ENCODE measurements around the gene OR5AN1.
A peak's percentile ranks its signal among the peaks of the same experiment; 100 is the strongest.
"Not testable (repeated sequence)": the region's sequence is repeated elsewhere in the genome, so short reads cannot be mapped to it uniquely, and the experiment has no call there.

Gene OR5AN1

DNA sequence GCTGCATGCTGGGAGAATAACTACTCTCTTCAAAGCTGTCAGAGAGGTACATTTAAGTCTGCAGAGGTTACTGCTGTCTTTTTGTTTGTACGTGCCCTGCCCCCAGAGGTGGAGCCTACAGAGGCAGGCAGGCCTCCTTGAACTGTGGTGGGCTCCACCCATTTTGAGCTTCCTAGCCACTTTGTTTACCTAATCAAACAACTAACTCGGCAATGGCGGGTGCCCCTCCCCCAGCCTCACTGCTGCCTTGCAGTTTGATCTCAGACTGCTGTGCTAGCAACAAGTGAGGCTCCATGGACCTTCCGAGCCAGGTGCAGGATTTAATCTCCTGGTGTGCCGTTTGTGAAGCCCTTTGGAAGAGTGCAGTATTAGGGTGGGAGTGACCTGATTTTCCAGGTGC lies 9.0 kb upstream of the OR5AN1 start:
- not testable (repeated sequence) for H2BK120ac ChIP-seq (ENCODE audit: low read depth, low read length); H2BK15ac ChIP-seq (ENCODE audit: low read length); H3K9me3 ChIP-seq (replicated peaks in 1 of 2; ENCODE audit: control insufficient read depth in 2 of 2, insufficient read depth in 1 of 2, low read depth in 1 of 2, low read length in 2 of 2); H4K8ac ChIP-seq (ENCODE audit: low read depth, low read length); H3K18ac ChIP-seq (ENCODE audit: low read length); H2BK12ac ChIP-seq (ENCODE audit: low read length); H3K14ac ChIP-seq (ENCODE audit: low read length); H3K4ac ChIP-seq (ENCODE audit: low read length); H2BK5ac ChIP-seq (ENCODE audit: low read length); H3K27ac ChIP-seq (replicated peaks; ENCODE audit: low read length); H3K4me3 ChIP-seq (ENCODE audit: low read length in 2 of 2); H3K4me2 ChIP-seq (ENCODE audit: insufficient read depth, low read length, poor library complexity, severe bottlenecking); H3K23ac ChIP-seq (ENCODE audit: low read depth, low read length, poor library complexity); H4K91ac ChIP-seq (ENCODE audit: low read depth, low read length, poor library complexity); H3K4me1 ChIP-seq (ENCODE audit: control insufficient read depth in 2 of 2, insufficient read depth in 1 of 2, low read depth in 1 of 2, low read length in 2 of 2); H3K36me3 ChIP-seq (replicated peaks in 1 of 2; ENCODE audit: control insufficient read depth in 2 of 2, insufficient read depth in 2 of 2, low read length in 2 of 2); H3K79me1 ChIP-seq (ENCODE audit: low read depth, low read length); H2AK5ac ChIP-seq (ENCODE audit: low read depth, low read length); DNase-seq (ENCODE audit: low spot score); H3K27me3 ChIP-seq (ENCODE audit: control insufficient read depth in 3 of 3, insufficient read depth in 3 of 3, low read depth in 1 of 3, low read length in 3 of 3); H2AFZ ChIP-seq (ENCODE audit: low read length); H3K9ac ChIP-seq (ENCODE audit: low read depth, low read length, poor library complexity)
- WGBS, 2 donors (ENCODE audit: extremely low coverage in 2 of 2, insufficient read length in 2 of 2, insufficient replicate concordance in 1 of 2) = no CpG with 5 or more reads among the region's 5 CpGs

DNA sequence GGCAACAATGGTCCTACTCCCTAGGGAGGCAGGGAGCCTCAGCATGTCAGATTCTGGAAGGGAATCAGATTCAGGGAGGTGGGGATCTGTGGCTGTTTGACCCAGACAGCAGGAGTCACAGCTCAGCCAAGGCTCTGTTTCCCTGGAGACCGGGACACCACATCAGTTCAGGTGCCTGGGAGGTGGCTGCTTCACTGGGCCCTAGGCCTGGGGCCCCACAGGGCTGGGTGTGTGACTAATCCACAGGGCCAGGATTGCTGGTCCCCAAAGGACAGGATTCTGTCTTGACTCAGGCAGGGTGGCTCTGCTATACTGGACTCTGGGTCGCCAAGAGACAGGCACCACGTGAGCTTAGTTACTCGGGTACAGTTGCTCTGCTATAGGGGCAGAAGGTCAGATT lies 3.5 kb upstream of the OR5AN1 start:
- Histone ChIP-seq H3K27me3 (ENCODE audit: control insufficient read depth in 3 of 3, insufficient read depth in 3 of 3, low read depth in 1 of 3, low read length in 3 of 3) (no peaks in the 10 kb centered on the region), H4K91ac (ENCODE audit: low read depth, low read length, poor library complexity) (no peak overlapping the region), H3K18ac (ENCODE audit: low read length) (peak overlapping the region; percentile 90), H2AK5ac (ENCODE audit: low read depth, low read length) (peak overlapping the region; percentile 53), H3K27ac (replicated peaks; ENCODE audit: low read length) (no peak overlapping the region), H3K14ac (ENCODE audit: low read length) (no peak overlapping the region), H4K8ac (ENCODE audit: low read depth, low read length) (peak overlapping the region; percentile 19), H3K36me3 (replicated peaks in 1 of 2; ENCODE audit: control insufficient read depth in 2 of 2, insufficient read depth in 2 of 2, low read length in 2 of 2) (no peaks in the 10 kb centered on the region), H3K4ac (ENCODE audit: low read length) (no peak overlapping the region), H3K4me1 (ENCODE audit: control insufficient read depth in 2 of 2, insufficient read depth in 1 of 2, low read depth in 1 of 2, low read length in 2 of 2) (peaks cover 0 to 8% of the 10 kb centered on the region in 2 donors), H3K4me3 (ENCODE audit: low read length in 2 of 2) (no peak overlapping the region), H3K23ac (ENCODE audit: low read depth, low read length, poor library complexity) (no peak overlapping the region), H2BK12ac (ENCODE audit: low read length) (no peak overlapping the region), H2BK15ac (ENCODE audit: low read length) (peak overlapping the region; percentile 41), H3K9ac (ENCODE audit: low read depth, low read length, poor library complexity) (no peak overlapping the region), H2BK5ac (ENCODE audit: low read length) (no peak overlapping the region), H2AFZ (ENCODE audit: low read length) (no peak overlapping the region), H3K4me2 (ENCODE audit: insufficient read depth, low read length, poor library complexity, severe bottlenecking) (no peak overlapping the region), H2BK120ac (ENCODE audit: low read depth, low read length) (peak overlapping the region; percentile 50), H3K9me3 (replicated peaks in 1 of 2; ENCODE audit: control insufficient read depth in 2 of 2, insufficient read depth in 1 of 2, low read depth in 1 of 2, low read length in 2 of 2) (peaks cover 0 to 2% of the 10 kb centered on the region in 2 donors), H3K79me1 (ENCODE audit: low read depth, low read length) (no peaks in the 10 kb centered on the region)
- no CpG with 5 or more reads among the region's 4 CpGs for WGBS, 2 donors (ENCODE audit: extremely low coverage in 2 of 2, insufficient read length in 2 of 2, insufficient replicate concordance in 1 of 2)
- DNase-seq (ENCODE audit: low spot score) = no peak

DNA sequence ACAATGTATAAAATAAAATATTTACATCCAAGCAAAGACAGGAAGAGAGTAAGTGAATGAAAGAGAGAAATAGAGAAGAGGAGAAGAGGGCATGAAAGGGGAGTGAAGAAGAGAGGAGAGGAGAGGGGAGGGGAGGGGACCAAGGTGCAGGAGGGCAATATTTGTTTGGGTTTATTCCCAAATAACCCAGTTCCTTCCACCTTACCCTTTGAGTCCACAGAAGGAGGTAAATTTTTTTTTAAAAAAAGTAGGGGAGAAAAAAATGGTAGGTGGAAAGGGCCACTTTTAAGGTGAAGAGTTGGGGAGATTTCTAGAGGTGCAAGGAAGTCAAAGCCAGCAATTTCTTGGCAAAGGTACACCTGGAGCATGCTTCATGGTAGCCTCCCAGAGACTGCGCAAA lies 2.1 kb upstream of the OR5AN1 start:
- no peak overlapping the region for H2BK5ac ChIP-seq (ENCODE audit: low read length)
- no peak overlapping the region for H3K14ac ChIP-seq (ENCODE audit: low read length)
- no peak overlapping the region for H4K91ac ChIP-seq (ENCODE audit: low read depth, low read length, poor library complexity)
- H3K27me3 ChIP-seq (ENCODE audit: control insufficient read depth in 3 of 3, insufficient read depth in 3 of 3, low read depth in 1 of 3, low read length in 3 of 3) = no peaks in the 10 kb centered on the region
- H3K36me3 ChIP-seq (replicated peaks in 1 of 2; ENCODE audit: control insufficient read depth in 2 of 2, insufficient read depth in 2 of 2, low read length in 2 of 2) = no peaks in the 10 kb centered on the region
- no peak overlapping the region for H3K9ac ChIP-seq (ENCODE audit: low read depth, low read length, poor library complexity)
- H3K4me2 ChIP-seq (ENCODE audit: insufficient read depth, low read length, poor library complexity, severe bottlenecking) = no peak overlapping the region
- no peak overlapping the region for H2BK15ac ChIP-seq (ENCODE audit: low read length)
- no peak overlapping the region for H3K27ac ChIP-seq (replicated peaks; ENCODE audit: low read length)
- no CpG with 5 or more reads among the region's 1 CpG for WGBS, 2 donors (ENCODE audit: extremely low coverage in 2 of 2, insufficient read length in 2 of 2, insufficient replicate concordance in 1 of 2)
- no peaks in the 10 kb centered on the region for H3K79me1 ChIP-seq (ENCODE audit: low read depth, low read length)
- H3K23ac ChIP-seq (ENCODE audit: low read depth, low read length, poor library complexity) = no peak overlapping the region
- H3K4ac ChIP-seq (ENCODE audit: low read length) = no peak overlapping the region
- H2AK5ac ChIP-seq (ENCODE audit: low read depth, low read length) = no peak overlapping the region
- DNase-seq (ENCODE audit: low spot score) = no peak
- H3K4me3 ChIP-seq (ENCODE audit: low read length in 2 of 2) = no peak overlapping the region
- H3K18ac ChIP-seq (ENCODE audit: low read length) = no peak overlapping the region
- no peak overlapping the region for H4K8ac ChIP-seq (ENCODE audit: low read depth, low read length)
- peaks cover 0 to 2% of the 10 kb centered on the region in 2 donors for H3K9me3 ChIP-seq (replicated peaks in 1 of 2; ENCODE audit: control insufficient read depth in 2 of 2, insufficient read depth in 1 of 2, low read depth in 1 of 2, low read length in 2 of 2)
- H2BK12ac ChIP-seq (ENCODE audit: low read length) = no peak overlapping the region
- peaks cover 0 to 8% of the 10 kb centered on the region in 2 donors for H3K4me1 ChIP-seq (ENCODE audit: control insufficient read depth in 2 of 2, insufficient read depth in 1 of 2, low read depth in 1 of 2, low read length in 2 of 2)
- H2BK120ac ChIP-seq (ENCODE audit: low read depth, low read length) = no peak overlapping the region
- no peak overlapping the region for H2AFZ ChIP-seq (ENCODE audit: low read length)

DNA sequence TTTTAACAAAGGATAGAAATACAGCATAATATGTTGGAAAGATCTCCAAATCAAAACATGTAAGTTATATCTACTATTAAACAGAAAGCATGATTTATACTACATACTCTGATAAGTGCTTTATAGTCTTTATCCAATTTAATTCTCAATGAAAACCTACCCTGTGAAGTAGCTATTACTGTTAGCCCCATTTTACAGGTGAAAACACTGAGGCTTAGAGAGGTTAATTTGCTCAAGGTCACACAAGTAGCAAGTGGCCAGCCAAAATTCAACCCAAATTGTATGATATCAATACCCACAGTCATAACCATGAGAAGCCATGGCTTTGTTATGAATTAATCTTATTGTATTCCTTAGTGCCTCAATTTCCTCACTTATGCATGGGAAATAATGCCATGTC lies 675 bp upstream of the OR5AN1 start:
- H3K9ac ChIP-seq (ENCODE audit: low read depth, low read length, poor library complexity) = no peak overlapping the region
- no peaks in the 10 kb centered on the region for H3K36me3 ChIP-seq (replicated peaks in 1 of 2; ENCODE audit: control insufficient read depth in 2 of 2, insufficient read depth in 2 of 2, low read length in 2 of 2)
- H2BK15ac ChIP-seq (ENCODE audit: low read length) = no peak overlapping the region
- H3K4ac ChIP-seq (ENCODE audit: low read length) = no peak overlapping the region
- H2AFZ ChIP-seq (ENCODE audit: low read length) = no peak overlapping the region
- H3K4me2 ChIP-seq (ENCODE audit: insufficient read depth, low read length, poor library complexity, severe bottlenecking) = no peak overlapping the region
- no peak overlapping the region for H3K14ac ChIP-seq (ENCODE audit: low read length)
- H3K4me1 ChIP-seq (ENCODE audit: control insufficient read depth in 2 of 2, insufficient read depth in 1 of 2, low read depth in 1 of 2, low read length in 2 of 2) = peaks cover 0 to 8% of the 10 kb centered on the region in 2 donors
- peaks cover 0 to 2% of the 10 kb centered on the region in 2 donors for H3K9me3 ChIP-seq (replicated peaks in 1 of 2; ENCODE audit: control insufficient read depth in 2 of 2, insufficient read depth in 1 of 2, low read depth in 1 of 2, low read length in 2 of 2)
- H4K8ac ChIP-seq (ENCODE audit: low read depth, low read length) = no peak overlapping the region
- H3K27ac ChIP-seq (replicated peaks; ENCODE audit: low read length) = no peak overlapping the region
- no peak overlapping the region for H2BK120ac ChIP-seq (ENCODE audit: low read depth, low read length)
- DNase-seq (ENCODE audit: low spot score) = no peak
- no peaks in the 10 kb centered on the region for H3K27me3 ChIP-seq (ENCODE audit: control insufficient read depth in 3 of 3, insufficient read depth in 3 of 3, low read depth in 1 of 3, low read length in 3 of 3)
- H3K23ac ChIP-seq (ENCODE audit: low read depth, low read length, poor library complexity) = no peak overlapping the region
- H4K91ac ChIP-seq (ENCODE audit: low read depth, low read length, poor library complexity) = no peak overlapping the region
- H2AK5ac ChIP-seq (ENCODE audit: low read depth, low read length) = no peak overlapping the region
- no peak overlapping the region for H3K4me3 ChIP-seq (ENCODE audit: low read length in 2 of 2)
- no peaks in the 10 kb centered on the region for H3K79me1 ChIP-seq (ENCODE audit: low read depth, low read length)
- H2BK5ac ChIP-seq (ENCODE audit: low read length) = no peak overlapping the region
- H2BK12ac ChIP-seq (ENCODE audit: low read length) = no peak overlapping the region
- no peak overlapping the region for H3K18ac ChIP-seq (ENCODE audit: low read length)

All from neuronal stem cell (in vitro differentiated cells).